Middle frontal gyrus (tissue), 1 donor: ENCODE measurements around the gene UNC79.

ENCODE experiments used
- DNase-seq: peaks from one replicate; pipeline ENCODE4 v3.0.0-alpha.2; 2015; ENCODE audit warnings: low spot score; ENCODE audit errors: extremely low spot score

Gene UNC79

DNA sequence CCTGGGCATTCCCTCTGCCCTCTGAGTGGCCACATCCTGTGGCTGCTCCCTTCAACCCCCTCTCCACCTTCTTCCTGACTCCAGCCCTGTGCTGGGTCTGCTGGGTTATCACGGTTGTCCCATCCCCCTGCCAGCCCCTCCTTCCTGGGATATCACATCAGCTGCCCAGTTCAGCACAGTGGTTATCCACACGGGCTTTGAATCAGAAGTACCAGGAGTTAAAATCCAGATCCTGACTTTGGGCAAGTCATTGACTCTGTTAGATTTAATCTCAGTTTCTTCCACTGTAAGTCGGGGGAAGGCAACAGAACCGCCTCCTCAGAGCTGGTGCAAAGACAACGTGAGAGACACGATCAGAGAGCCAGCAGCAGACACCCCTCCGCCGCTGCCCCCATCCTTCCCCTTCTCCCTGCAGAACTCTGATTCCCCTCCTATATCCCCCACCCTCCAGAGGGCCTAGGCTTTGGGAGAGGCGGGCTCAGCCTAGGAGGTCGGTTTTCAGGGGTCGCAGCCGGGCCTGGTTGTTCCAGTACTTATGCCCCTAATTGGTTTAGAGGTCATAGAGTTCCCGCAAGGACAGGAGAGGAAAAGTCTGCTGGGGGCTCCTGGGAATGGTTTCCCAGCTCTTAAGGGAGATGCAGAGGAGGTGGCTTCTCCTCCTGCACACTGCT is 315.0 kb downstream of the UNC79 start:
- DNase-seq, result no peak

DNA sequence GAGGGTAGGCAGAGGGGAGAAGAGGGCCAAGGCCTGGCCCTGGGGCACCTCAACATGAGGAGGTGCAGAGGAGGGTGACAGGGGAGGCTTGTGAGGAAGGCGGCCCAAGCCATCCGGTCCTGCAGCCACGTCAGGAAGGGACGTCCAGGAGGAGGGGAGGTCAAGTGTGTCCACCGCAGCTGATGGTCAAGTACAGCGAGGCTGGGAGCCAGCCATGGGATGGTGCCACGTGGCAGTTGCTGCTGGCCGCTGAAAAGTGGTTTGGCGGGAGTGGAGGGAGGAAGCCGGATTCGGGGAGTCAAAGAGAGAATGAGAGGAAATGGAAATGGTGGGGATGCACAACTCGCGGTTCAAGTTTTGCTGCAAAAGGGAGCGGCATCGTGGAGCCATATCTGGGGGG is 316.4 kb downstream of the UNC79 start:
- no peak for DNase-seq

DNA sequence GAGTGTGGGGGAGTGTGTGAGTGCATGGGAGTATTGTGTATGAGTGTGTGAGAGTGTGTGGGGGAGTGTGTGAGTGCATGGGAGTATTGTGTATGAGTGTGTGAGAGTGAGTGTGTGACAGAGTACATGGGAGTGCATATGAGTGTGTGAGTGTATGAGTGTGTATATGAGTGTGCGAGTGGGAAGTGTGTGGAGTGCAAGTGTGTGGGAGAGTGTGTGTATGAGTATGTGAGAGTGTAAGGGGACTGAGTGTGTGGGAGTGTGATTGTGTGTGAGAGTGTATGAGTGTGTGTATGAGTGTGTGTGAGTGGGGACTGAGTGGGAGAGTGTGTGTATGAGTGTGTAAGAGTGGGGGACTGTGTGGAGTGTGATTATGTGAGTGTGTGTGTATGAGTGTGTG is 316.8 kb downstream of the UNC79 start:
- no peak for DNase-seq

DNA sequence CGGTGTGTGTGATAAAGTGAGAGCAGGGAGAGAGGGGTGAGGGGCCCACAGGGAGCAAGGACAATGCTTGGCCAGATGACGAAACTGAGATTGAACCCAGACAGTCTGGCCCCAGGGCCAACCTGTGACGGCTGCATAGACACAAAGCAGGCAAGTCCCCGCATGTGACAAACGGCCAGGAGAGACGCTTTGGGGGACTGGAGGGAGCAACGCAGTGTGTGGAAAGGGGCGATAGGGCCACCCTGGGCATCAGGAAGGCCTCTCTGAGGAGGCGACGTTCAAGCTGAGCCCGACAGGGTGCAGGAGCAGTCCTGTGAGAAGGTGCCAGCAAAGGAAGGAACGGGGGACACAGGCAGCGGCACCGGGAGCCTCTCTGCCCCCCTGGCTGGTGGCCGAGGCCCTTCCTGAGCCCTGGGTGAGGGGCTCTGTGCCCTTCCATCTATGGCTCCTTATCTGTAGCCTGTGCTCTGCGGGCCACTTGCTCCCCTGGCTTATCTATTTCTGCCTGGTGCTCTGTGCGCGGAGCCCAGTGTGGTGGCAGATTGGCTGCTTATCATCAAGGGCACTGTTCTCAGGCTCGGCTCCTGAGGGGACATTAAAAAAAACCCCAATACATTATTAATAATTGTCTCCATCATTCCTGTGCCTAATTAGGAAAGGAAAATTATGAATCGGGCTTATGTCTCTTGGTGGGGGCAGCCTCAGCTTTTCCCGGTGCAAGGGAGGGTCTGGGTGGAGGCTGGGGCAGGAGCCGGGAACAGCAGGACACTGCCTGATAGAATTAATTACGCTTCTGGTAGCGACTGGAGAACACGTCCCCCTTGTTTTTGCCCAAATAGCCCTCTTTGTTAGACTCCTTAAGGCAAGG is 317.7 kb downstream of the UNC79 start:
- DNase-seq, result no peak

GRCh38 chr14:93749076-93749420 is 318.3 kb downstream of the UNC79 start:
- no peak for DNase-seq

GRCh38 chr14:93751946-93752655 is 321.4 kb downstream of the UNC79 start:
- DNase-seq, result no peak

DNA sequence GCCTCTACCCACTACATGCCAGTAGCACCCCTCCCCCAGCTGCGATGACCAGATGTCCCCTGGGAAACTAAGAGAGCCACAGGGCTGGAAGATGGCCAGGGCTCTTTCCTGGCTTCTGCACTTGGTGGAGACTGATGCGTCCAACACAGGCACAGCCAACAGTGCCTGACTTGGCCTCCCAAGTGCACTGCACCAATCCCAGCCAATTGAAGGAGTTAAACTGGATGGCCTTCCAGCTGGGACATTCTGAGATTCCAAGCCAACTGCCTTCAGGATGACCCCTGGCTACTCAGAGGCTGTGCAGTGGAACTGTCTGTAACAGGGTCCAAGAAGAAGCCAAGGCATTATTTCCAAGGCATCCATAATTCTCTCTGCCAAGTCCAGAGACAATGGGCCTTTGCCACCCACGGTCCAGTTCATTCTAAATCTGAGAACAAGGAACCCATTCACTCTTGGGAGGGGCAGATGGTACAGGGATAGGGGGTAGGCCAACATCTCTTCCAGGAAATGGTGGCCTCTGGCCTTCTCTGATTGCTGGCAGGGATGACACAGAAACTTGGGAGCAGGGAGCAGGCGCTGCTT is 322.3 kb downstream of the UNC79 start:
- DNase-seq, result peak; percentile 77

DNA sequence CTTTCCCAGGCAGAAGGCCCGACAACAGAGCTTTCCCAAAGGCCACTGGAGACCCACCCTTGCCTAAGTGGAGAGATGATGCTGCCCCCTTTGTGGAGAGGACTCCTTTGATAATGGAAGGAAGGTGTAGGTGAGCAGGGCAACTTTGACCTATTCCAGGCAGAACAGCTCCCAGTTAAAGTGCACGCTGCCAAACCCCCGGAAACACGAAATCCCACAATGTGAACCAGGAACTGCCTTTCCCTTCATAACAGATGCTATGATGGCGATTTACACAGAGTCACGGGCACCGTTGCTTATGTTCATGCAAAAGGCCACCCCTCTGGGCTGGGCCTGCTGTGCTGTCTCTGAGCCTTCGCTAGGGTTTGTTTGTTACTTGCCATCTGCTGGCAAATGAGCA is 322.9 kb downstream of the UNC79 start:
- DNase-seq, result no peak

- no peak for DNase-seq
Measured at GRCh38 chr14:93757206-93757605, 326.5 kb downstream of the UNC79 start.
